ENCODE results near the gene ESR2.

DNA sequence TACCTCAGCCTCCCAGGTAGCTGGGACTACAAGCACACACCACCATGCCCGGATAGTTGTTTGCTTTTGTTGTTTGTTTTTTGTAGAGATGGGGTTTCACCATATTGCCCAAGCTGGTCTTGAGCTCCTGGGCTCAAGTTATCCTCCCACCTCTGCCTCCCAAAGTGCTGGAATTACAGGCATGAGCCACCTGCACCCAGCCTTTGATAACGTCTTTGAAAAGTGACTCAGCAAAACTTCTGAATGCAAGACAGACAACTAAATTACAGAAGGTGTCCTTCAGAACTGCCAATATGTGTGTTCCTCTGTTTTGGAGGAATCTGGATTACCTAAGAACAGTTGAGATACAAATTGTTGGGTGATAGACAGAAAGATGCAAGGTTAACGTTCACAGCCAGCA, 99.8 kb downstream of the ESR2 start:
- TF ChIP-seq GATA2 (IDR thresholded peaks at IDR 0.05; ENCODE audit: insufficient read depth, insufficient read length, low read depth, low read length) (no peak), POLR2A (IDR thresholded peaks at IDR 0.05; ENCODE audit: low read depth, low read length) (no peak), CTCF (IDR thresholded peaks at IDR 0.05; ENCODE audit: extremely low read depth in 1 of 2, insufficient read depth in 1 of 2, low read depth in 1 of 2, low read length in 2 of 2) (no peak), POLR2AphosphoS5 (IDR thresholded peaks at IDR 0.05; ENCODE audit: insufficient read depth, low read depth, low read length) (no peak)
